Measurements from ENCODE around the gene SNX9. TPM values are rescaled to one million over a fixed set of nuclear protein-coding genes. Genes with fewer than 3 reads are reported as not detected.

Gene SNX9
- total RNA-seq, 1 donor from 2014 or later = 25.0 TPM

DNA sequence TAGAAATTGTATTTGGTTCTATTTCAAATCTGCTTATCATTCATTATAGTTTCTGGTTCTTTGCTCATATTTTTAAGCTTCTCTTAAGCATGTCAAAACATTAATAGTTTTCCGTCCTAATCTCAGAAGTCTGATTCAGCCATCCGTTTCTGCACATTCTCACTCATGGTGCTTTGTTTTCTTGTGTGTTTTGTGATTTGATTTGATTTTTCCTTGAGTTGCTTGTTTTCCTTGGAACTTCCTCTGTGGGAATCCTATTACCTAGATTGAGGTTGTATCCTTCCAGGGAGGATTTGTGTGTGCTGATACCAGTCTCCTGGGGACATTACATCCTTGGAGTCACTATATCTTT is 7.9 kb downstream of the SNX9 start:
- H3K9me3 ChIP-seq = no peaks in the 10 kb centered on the region
- intact Hi-C loops (cut with DNase I) = no loop called here
- H3K27ac ChIP-seq = no peak overlapping the region
- no peaks in the 10 kb centered on the region for H3K36me3 ChIP-seq
- DNase-seq = no peak
- H3K27me3 ChIP-seq = peaks cover 3% of the 10 kb centered on the region
- H3K4me1 ChIP-seq = peaks cover 8% of the 10 kb centered on the region
- ATAC-seq = no peak
- H3K4me3 ChIP-seq = no peak overlapping the region
- TF ChIP-seq, protein P1, sequence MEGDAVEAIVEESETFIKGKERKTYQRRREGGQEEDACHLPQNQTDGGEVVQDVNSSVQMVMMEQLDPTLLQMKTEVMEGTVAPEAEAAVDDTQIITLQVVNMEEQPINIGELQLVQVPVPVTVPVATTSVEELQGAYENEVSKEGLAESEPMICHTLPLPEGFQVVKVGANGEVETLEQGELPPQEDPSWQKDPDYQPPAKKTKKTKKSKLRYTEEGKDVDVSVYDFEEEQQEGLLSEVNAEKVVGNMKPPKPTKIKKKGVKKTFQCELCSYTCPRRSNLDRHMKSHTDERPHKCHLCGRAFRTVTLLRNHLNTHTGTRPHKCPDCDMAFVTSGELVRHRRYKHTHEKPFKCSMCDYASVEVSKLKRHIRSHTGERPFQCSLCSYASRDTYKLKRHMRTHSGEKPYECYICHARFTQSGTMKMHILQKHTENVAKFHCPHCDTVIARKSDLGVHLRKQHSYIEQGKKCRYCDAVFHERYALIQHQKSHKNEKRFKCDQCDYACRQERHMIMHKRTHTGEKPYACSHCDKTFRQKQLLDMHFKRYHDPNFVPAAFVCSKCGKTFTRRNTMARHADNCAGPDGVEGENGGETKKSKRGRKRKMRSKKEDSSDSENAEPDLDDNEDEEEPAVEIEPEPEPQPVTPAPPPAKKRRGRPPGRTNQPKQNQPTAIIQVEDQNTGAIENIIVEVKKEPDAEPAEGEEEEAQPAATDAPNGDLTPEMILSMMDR (IDR thresholded peaks at IDR 0.05) = no peak

DNA sequence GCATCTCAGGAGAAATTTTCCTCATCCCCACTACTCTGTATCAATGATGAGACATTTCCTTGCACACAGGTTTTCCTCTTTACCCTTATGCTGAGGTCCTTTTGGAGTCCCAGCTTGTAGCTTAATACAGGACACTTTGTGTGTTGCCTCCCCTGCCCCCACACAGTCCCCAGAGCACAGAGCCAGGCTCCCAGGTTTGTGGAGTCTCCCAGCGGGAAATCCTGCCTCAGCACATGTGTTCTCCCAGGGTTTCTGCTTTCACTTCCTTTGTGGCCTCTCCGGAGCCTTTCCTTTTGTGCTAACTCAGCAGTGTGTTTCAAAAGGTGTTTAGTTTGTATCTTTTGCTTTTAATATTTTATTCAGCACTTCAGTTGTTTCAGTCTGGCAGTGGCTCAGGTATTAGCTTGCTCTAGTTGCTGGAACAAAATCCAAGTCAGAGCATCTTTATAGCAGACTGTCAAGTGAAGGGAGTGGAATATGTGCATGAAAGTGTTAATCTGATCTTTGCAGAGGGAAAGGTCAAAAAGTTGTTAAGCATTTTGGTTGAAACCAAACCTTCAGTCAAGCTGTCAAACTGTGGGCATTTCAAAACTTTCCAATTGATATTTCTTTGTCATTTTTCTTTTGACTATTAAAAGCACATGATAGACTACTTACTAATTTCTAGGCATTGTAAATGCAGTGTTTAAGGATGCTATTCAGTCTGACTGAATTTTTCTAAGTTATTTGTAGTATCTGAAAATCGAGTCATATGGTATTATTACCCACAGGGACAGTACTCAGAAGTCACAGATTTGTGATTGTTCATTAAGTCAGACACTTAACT is 8.6 kb downstream of the SNX9 start:
- DNase-seq (no peak), ATAC-seq (peak; percentile 35)
- H3K9me3 ChIP-seq = no peaks in the 10 kb centered on the region
- peaks cover 7% of the 10 kb centered on the region for H3K4me1 ChIP-seq
- H3K27ac ChIP-seq = no peak overlapping the region
- no peaks in the 10 kb centered on the region for H3K27me3 ChIP-seq
- TF ChIP-seq, protein P1 (IDR thresholded peaks at IDR 0.05) = no peak
- intact Hi-C loops (cut with DNase I) = no loop called here
- H3K4me3 ChIP-seq = no peak overlapping the region
- H3K36me3 ChIP-seq = no peaks in the 10 kb centered on the region

DNA sequence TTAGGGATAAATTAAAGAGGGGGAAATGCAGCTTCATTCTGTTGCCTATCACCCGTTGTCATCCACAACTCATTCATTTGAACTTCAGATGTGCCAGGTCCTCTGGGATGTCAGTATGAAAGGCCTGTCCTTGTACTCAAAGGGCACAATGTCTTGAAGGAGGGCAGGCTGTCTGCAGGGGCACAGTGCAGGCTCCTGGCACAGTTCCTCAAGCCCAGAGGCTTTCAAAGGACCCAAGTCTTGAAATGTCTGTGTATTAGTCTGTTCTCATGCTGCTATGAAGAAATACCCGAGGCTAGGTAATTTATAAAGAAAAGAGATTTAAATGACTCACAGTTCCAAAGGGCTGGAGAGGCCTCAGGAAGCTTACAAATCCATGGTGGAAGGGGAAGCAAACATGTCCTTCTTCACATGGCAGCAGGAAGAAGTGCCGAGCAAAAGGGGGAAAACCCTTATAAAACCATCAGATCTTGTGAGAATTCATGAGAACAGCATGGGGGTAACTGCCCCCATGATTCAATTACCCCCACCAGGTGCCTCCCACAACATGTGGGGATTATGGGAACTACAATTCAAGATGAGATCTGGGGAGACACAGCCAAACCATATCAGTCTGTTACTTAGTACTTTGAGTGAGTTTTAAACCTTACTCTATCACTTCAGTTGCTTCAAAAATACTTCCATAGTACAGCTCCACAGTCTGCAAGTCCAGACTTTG is 9.4 kb downstream of the SNX9 start:
- Histone ChIP-seq H3K4me1 (peaks cover 7% of the 10 kb centered on the region), H3K27me3 (no peaks in the 10 kb centered on the region), H3K4me3 (no peak overlapping the region), H3K9me3 (no peaks in the 10 kb centered on the region), H3K36me3 (no peaks in the 10 kb centered on the region), H3K27ac (no peak overlapping the region)
- no peak for DNase-seq
- TF ChIP-seq, protein P1 (IDR thresholded peaks at IDR 0.05) = no peak
- intact Hi-C loops (cut with DNase I) = no loop called here
- ATAC-seq = no peak

DNA sequence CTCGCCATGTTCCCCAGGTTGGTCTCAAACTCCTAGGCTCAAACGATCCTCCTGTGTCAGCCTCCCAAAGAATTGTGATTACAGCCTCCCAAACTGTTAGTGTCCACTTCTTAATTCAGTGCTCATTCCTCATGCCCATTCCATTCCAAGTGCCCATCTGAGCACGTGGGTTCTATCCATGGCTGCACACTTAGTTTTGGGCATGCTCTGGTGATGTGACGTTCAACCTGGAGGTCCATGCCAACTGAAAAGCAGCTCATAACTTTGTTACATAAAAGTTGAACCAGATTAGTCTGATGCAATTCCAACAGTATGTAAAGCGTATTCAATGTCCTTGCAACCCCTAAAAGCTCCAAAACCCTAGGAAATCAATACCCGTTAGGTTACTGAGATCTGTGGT is 11.5 kb downstream of the SNX9 start:
- H3K27ac ChIP-seq = no peak overlapping the region
- ATAC-seq (no peak), DNase-seq (no peak)
- no peaks in the 10 kb centered on the region for H3K27me3 ChIP-seq
- H3K4me1 ChIP-seq = peaks cover 7% of the 10 kb centered on the region
- no peaks in the 10 kb centered on the region for H3K9me3 ChIP-seq
- no peaks in the 10 kb centered on the region for H3K36me3 ChIP-seq
- intact Hi-C loops (cut with DNase I) = no loop called here
- TF ChIP-seq, protein P1 (IDR thresholded peaks at IDR 0.05) = no peak
- H3K4me3 ChIP-seq = no peak overlapping the region

DNA sequence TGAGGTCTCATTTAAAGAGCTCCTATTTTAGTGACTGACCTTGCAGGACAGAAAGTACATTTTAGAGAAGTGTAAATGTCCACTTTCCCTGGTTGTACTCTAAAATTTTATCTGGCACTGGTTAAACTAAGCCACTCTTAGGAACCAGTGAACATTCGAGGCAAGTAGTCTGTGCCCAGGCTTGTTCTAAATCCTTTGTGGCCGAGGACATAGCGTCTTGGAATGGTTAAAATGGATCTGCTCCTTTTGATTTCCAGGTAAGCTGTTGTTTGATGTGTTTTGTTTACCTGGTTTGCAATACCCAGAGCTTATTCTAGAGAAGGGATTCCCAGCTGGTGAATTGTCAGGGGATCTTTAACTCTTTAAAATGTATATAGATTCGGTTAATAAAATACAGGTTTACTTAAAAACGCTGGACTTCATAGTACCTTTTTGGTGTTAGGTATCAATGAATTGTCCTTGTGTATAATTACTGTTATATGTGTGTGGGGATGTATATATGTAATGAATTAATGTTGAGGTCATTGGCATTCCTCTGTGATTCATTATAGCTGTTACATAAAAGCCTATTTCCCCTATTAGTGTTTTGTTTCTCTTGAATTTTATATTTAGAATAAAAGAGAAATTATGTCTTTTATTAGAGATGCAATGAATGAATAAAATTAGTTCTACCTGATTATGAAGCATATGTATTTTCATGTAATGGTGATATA is 15.8 kb downstream of the SNX9 start:
- Histone ChIP-seq H3K9me3 (no peaks in the 10 kb centered on the region), H3K4me1 (peaks cover 9% of the 10 kb centered on the region), H3K36me3 (no peaks in the 10 kb centered on the region), H3K4me3 (no peak overlapping the region), H3K27ac (no peak overlapping the region), H3K27me3 (no peaks in the 10 kb centered on the region)
- intact Hi-C loops (cut with DNase I) = no loop called here
- ATAC-seq (no peak), DNase-seq (no peak)
- TF ChIP-seq, protein P1 (IDR thresholded peaks at IDR 0.05) = no peak

All from upper lobe of right lung (tissue), 1 donor.